ENCODE results near the gene EBF3.

DNA sequence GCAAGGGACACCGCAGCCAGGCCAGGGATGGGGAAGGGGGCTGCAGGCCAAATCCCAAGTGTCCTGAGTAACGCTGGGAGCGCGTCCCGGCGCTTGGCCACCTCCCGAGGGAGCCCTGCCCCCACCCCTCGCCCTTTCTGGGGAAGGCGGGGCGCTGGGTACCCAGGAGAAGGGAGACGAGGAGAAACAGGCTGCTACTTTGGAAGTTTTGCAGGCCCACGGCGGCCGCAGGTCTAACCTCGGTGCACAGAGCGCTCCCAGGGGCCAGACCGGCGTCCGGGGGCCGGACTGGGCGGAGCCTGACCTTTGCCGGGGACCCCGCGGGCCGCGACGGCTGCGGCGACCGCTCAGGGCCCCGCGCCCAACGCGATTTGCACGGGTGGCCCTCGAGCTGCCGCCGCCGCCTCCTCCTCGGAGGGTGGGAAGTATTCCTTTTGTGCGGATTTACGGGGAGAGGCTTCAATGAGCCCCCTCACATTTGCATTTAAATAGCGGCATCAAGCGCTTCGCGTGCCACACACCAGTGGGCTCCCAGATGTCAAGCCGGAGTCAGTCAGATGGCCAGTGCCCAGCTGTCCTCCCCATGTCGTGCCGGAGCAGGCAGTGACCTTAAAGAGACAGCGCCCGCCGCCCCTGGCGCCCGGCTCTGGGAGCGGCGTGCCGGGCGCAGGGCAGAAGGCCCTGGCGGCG, 3.0 kb upstream of the EBF3 start:
- TF ChIP-seq EZH2 (IDR thresholded peaks at IDR 0.05; ENCODE audit: borderline replicate concordance, low read length): no peak
- TF ChIP-seq, protein P1, sequence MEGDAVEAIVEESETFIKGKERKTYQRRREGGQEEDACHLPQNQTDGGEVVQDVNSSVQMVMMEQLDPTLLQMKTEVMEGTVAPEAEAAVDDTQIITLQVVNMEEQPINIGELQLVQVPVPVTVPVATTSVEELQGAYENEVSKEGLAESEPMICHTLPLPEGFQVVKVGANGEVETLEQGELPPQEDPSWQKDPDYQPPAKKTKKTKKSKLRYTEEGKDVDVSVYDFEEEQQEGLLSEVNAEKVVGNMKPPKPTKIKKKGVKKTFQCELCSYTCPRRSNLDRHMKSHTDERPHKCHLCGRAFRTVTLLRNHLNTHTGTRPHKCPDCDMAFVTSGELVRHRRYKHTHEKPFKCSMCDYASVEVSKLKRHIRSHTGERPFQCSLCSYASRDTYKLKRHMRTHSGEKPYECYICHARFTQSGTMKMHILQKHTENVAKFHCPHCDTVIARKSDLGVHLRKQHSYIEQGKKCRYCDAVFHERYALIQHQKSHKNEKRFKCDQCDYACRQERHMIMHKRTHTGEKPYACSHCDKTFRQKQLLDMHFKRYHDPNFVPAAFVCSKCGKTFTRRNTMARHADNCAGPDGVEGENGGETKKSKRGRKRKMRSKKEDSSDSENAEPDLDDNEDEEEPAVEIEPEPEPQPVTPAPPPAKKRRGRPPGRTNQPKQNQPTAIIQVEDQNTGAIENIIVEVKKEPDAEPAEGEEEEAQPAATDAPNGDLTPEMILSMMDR (conservative IDR thresholded peaks at IDR 0.05 in 1 of 2, IDR thresholded peaks at IDR 0.05 in 1 of 2; ENCODE audit: extremely low read depth in 1 of 2, insufficient read depth in 1 of 2, low read depth in 1 of 2, low read length in 2 of 2): no peak

All from mammary epithelial cell (primary cell).